Fibroblast of skin of right quadriceps (primary cell): ENCODE results near the gene OMG.

Source experiments
- DNase-seq: peaks from one replicate; pipeline ENCODE4 v3.0.0-alpha.2; 2013

The OMG gene

GRCh38 chr17:31261601-31262000, 35.4 kb downstream of the OMG start:
- no peak for DNase-seq

GRCh38 chr17:31260151-31260550, 36.9 kb downstream of the OMG start:
- DNase-seq, result no peak

- DNase-seq, result no peak
Measured at GRCh38 chr17:31256936-31257335, 40.1 kb downstream of the OMG start.

- DNase-seq, result peak; percentile 31
Measured at GRCh38 chr17:31254654-31255053, 42.4 kb downstream of the OMG start.

- no peak for DNase-seq
Measured at GRCh38 chr17:31252741-31253140, 44.3 kb downstream of the OMG start.

GRCh38 chr17:31251970-31252328, 45.1 kb downstream of the OMG start:
- DNase-seq, result no peak

- peak; percentile 10 for DNase-seq
Measured at GRCh38 chr17:31251105-31251969, 45.7 kb downstream of the OMG start.

- DNase-seq, result no peak
Measured at GRCh38 chr17:31250229-31250628, 46.8 kb downstream of the OMG start.

GRCh38 chr17:31249835-31250141, 47.3 kb downstream of the OMG start:
- DNase-seq, result peak; percentile 3

- DNase-seq, result peak; percentile 85
Measured at GRCh38 chr17:31248986-31249834, 47.8 kb downstream of the OMG start.
